Lung (tissue), 12 donors: ENCODE results near the gene ART3. TPM values are rescaled to one million over a fixed set of nuclear protein-coding genes. Genes with fewer than 3 reads are reported as not detected.

Experiments used
- ATAC-seq: fragments of 200-7000 bp; cut with Tn5 transposase; one replicate; pipeline ENCODE4 v1.9.1; 2020; ENCODE audit warnings: moderate number of reproducible peaks; ENCODE audit not compliant: insufficient read depth, low FRiP score
- DNase-seq, 3 donors: peaks; one replicate each; pipeline ENCODE4 v3.0.0-alpha.2; 2013 to 2017
- H3K27ac ChIP-seq, 2 donors: one replicate each; pipeline ENCODE4 v1.5.1; 2013; ENCODE audit warnings: mild to moderate bottlenecking in 2 of 2, moderate library complexity in 2 of 2, control low read depth in 1 of 2, inconsistent platforms in 1 of 2, low read depth in 1 of 2, low read length in 1 of 2
- H3K27me3 ChIP-seq, 3 donors: one replicate each; pipeline ENCODE4 v1.5.1; 2013; ENCODE audit warnings: low read length in 2 of 3; ENCODE audit not compliant: control insufficient read depth in 3 of 3, insufficient read depth in 3 of 3
- H3K36me3 ChIP-seq, 4 donors: one replicate each; pipeline ENCODE4 v1.5.1; 2013; ENCODE audit warnings: low read length in 4 of 4, mild to moderate bottlenecking in 1 of 4, moderate library complexity in 1 of 4; ENCODE audit not compliant: control insufficient read depth in 4 of 4, insufficient read depth in 4 of 4
- H3K4me1 ChIP-seq, 5 donors: one replicate each; pipeline ENCODE4 v1.5.1; 2013; ENCODE audit warnings: low read length in 5 of 5, mild to moderate bottlenecking in 2 of 5, moderate library complexity in 1 of 5; ENCODE audit not compliant: control insufficient read depth in 5 of 5, insufficient read depth in 5 of 5
- H3K4me3 ChIP-seq: one replicate; pipeline ENCODE4 v1.5.1; 2013; ENCODE audit warnings: mild to moderate bottlenecking, control low read depth, moderate library complexity
- H3K9ac ChIP-seq, 2 donors: one replicate each; pipeline ENCODE4 v1.5.1; 2013; ENCODE audit warnings: low read length in 2 of 2, control low read depth in 1 of 2; ENCODE audit not compliant: insufficient read depth in 1 of 2
- H3K9me3 ChIP-seq, 4 donors: one replicate each; pipeline ENCODE4 v1.5.1; 2013; ENCODE audit warnings: low read length in 3 of 4, mild to moderate bottlenecking in 1 of 4, moderate library complexity in 1 of 4; ENCODE audit not compliant: control insufficient read depth in 4 of 4, insufficient read depth in 3 of 4
- CTCF ChIP-seq: IDR thresholded peaks from 2 replicates; pipeline ENCODE4 v1.5.1; 2012; ENCODE audit warnings: mild to moderate bottlenecking; ENCODE audit errors: control extremely low read depth, extremely low read depth
- WGBS, 2 donors: extraction: QIAGEN DNeasy Blood & Tissue Kit; methylation state at CpG; one replicate each; pipeline ENCODE4 v1.1.7; 2013; 5-methylcytosine and 5-hydroxymethylcytosine counted together
- polyA plus RNA-seq, 2 donors: library from polyadenylated mRNA; stranded (reverse); fragments of 200-250 nt; gene quantifications; one replicate each; pipeline ENCODE4 v1.2.1, GENCODE V29; 2013
- total RNA-seq, 2 donors: library from RNA; depleted of rRNA in 1 of 2; stranded (reverse); fragments of >200 nt in 1 of 2; gene quantifications; one replicate each; pipeline ENCODE4 v1.2.1, GENCODE V29; 2014 to 2021
- donor health status: control.
- donor health status: control.
- donor health status: Bipolar disorder and iron deficiency.
- donor health status: healthy.
- donor health status: DM: yes; HTN: yes; CAD: no.

The ART3 gene
- total and polyA plus RNA-seq, 4 donors = 0.13 to 0.71 TPM; not detected in 2

- peak; percentile 74 to 85 (median 83) for DNase-seq
- peak; percentile 37 for TF ChIP-seq CTCF
- Histone ChIP-seq H3K36me3 (no peaks in the 10 kb centered on the region), H3K9ac (no peak overlapping the region), H3K9me3 (peaks cover 0 to 2% (median 0%) of the 10 kb centered on the region in 4 donors), H3K4me3 (no peak overlapping the region), H3K27me3 (no peaks in the 10 kb centered on the region), H3K27ac (no peak overlapping the region), H3K4me1 (no peaks in the 10 kb centered on the region)
- peak; percentile 69 for ATAC-seq
- 0 to 2% methylated on average over 2 of the region's 2 CpGs for WGBS, 2 donors
These were observed 6.7 kb upstream of the ART3 start for GRCh38 chr4:76067652-76068286.

GRCh38 chr4:76072760-76073159 is 1.7 kb upstream of the ART3 start:
- Histone ChIP-seq H3K9ac (no peak overlapping the region), H3K9me3 (no peaks in the 10 kb centered on the region), H3K36me3 (no peaks in the 10 kb centered on the region), H3K4me1 (no peaks in the 10 kb centered on the region), H3K27me3 (no peaks in the 10 kb centered on the region), H3K27ac (peak overlapping the region in 1 of 2 donors; percentile 21), H3K4me3 (no peak overlapping the region)
- DNase-seq = no peak
- ATAC-seq = no peak
- TF ChIP-seq CTCF = no peak
- WGBS, 2 donors = 72 to 84% methylated on average over 4 of the region's 4 CpGs

- Histone ChIP-seq H3K9ac (no peak overlapping the region), H3K36me3 (no peaks in the 10 kb centered on the region), H3K4me1 (no peaks in the 10 kb centered on the region), H3K9me3 (no peaks in the 10 kb centered on the region), H3K27ac (peak overlapping the region in 1 of 2 donors; percentile 69), H3K4me3 (no peak overlapping the region), H3K27me3 (no peaks in the 10 kb centered on the region)
- no peak for TF ChIP-seq CTCF
- peak in 1 of 3 donors; percentile 25 for DNase-seq
- ATAC-seq = no peak
- 61 to 62% methylated on average over 4 of the region's 4 CpGs for WGBS, 2 donors
These were observed 588 bp downstream of the ART3 start for GRCh38 chr4:76074993-76075600.
